Spleen (tissue), 11 donors: ENCODE data around the gene SNAP29. TPM values are rescaled to one million over a fixed set of nuclear protein-coding genes. Genes with fewer than 3 reads are reported as not detected.
"Not testable (repeated sequence)": the region's sequence is repeated elsewhere in the genome, so short reads cannot be mapped to it uniquely, and the experiment has no call there.

Source experiments
- DNase-seq: peaks from one replicate; pipeline ENCODE4 v3.0.0-alpha.2; 2020
- H3K27ac ChIP-seq, 8 donors: fragments of 200-600 bp; sonication (generic) in 7 of 8; 1 replicate in 4 of 8; 2 replicates in 4 of 8; pipeline versions ENCODE4 v1.5.0 to v1.8.0; 2016 to 2021; ENCODE audit warnings: inconsistent platforms in 4 of 8, mild to moderate bottlenecking in 4 of 8, moderate library complexity in 1 of 8
- H3K27me3 ChIP-seq, 7 donors: fragments of 200-600 bp; sonication (generic) in 6 of 7; replicated peaks in 1 of 7; 1 replicate in 4 of 7; 2 replicates in 3 of 7; pipeline versions ENCODE4 v1.5.0 to v1.8.0; 2016 to 2021; ENCODE audit warnings: inconsistent platforms in 3 of 7, mild to moderate bottlenecking in 1 of 7
- H3K36me3 ChIP-seq, 6 donors: fragments of 200-600 bp; sonication (generic) in 5 of 6; 1 replicate in 4 of 6; 2 replicates in 2 of 6; pipeline versions ENCODE4 v1.5.0 to v1.8.0; 2016 to 2021; ENCODE audit warnings: inconsistent platforms in 2 of 6
- H3K4me1 ChIP-seq, 6 donors: fragments of 200-600 bp; sonication (generic) in 5 of 6; 1 replicate in 3 of 6; 2 replicates in 3 of 6; pipeline versions ENCODE4 v1.5.0 to v1.8.0; 2016 to 2021; ENCODE audit warnings: inconsistent platforms in 3 of 6
- H3K4me3 ChIP-seq, 8 donors: fragments of 200-600 bp; sonication (generic) in 7 of 8; 1 replicate in 4 of 8; 2 replicates in 4 of 8; pipeline versions ENCODE4 v1.5.0 to v1.8.0; 2016 to 2021; ENCODE audit warnings: inconsistent platforms in 4 of 8, mild to moderate bottlenecking in 4 of 8, moderate library complexity in 2 of 8
- H3K9me3 ChIP-seq, 8 donors: fragments of 200-600 bp; sonication (generic) in 7 of 8; 1 replicate in 4 of 8; 2 replicates in 4 of 8; pipeline versions ENCODE4 v1.5.0 to v1.8.0; 2016 to 2021; ENCODE audit warnings: inconsistent platforms in 4 of 8
- POLR2A ChIP-seq, 3 donors: fragments of 450-650 bp; IDR thresholded peaks; one replicate each; pipeline ENCODE4 v1.5.1; 2017; ENCODE audit warnings: antibody characterized with exemption in 3 of 3, mild to moderate bottlenecking in 1 of 3
- POLR2AphosphoS5 ChIP-seq, 3 donors: sonication (generic); formaldehyde crosslinking; IDR thresholded peaks; one replicate each; pipeline ENCODE4 v1.5.1; 2017; ENCODE audit warnings: antibody characterized with exemption in 3 of 3
- WGBS, 5 donors: extraction: QIAGEN DNeasy Blood & Tissue Kit in 3 of 5; methylation state at CpG; one replicate each; pipeline versions ENCODE4 v1.1.5 to v1.1.7; 2013 to 2018; 5-methylcytosine and 5-hydroxymethylcytosine counted together
- intact Hi-C: fragments of 100-400 bp; cut with DNase I; formaldehyde crosslinking; loops from one replicate; pipeline ENCODE4 v1.15.0; 2023; ENCODE audit warnings: low total_unique reads
- polyA plus RNA-seq, 3 donors: library from polyadenylated mRNA; stranded (reverse); fragments of 200-250 nt; gene quantifications; one replicate each; pipeline ENCODE4 v1.2.1, GENCODE V29; 2013
- total RNA-seq, 7 donors: library from RNA; depleted of rRNA in 3 of 7; stranded (reverse); fragments of >200 nt in 3 of 7; fragmentation: NEBNext Ultra II Directional in 4 of 7; extraction: Animal tissue kit (Norgen Biotek cat#: 25700) in 4 of 7; gene quantifications; one replicate each; pipeline versions ENCODE4 v1.1.0 to v1.2.1, GENCODE V29; 2016 to 2021
- TF ChIP-seq, protein P1 (sequence below), 11 experiments: fragments of 200-600 bp in 7 of 11; fragments of 450-650 bp in 4 of 11; sonication (generic) in 4 of 11; IDR thresholded peaks in 8 of 11; conservative IDR thresholded peaks in 3 of 11; 1 replicate in 7 of 11; 2 replicates in 4 of 11; pipeline versions ENCODE4 v1.4.0 to v1.8.0; 2016 to 2021; ENCODE audit warnings: antibody characterized with exemption in 11 of 11, inconsistent platforms in 4 of 11, mild to moderate bottlenecking in 1 of 11
- donor health status: healthy with polysubstance abuse.
- donor health status: DM: no; HTN: no; CAD: no; lungs with moderate emphysema.
- donor health status: DM: no; HTN: no; CAD: no.
- donor health status: Bipolar disorder and iron deficiency.
- donor health status: healthy.
- donor health status: DM: no; HTN: no; CAD: no.
- donor health status: DM: yes; HTN: yes; CAD: no.

Gene SNAP29
- total and polyA plus RNA-seq, 10 donors = 13.7 to 33.5 (median 23.8) TPM

DNA sequence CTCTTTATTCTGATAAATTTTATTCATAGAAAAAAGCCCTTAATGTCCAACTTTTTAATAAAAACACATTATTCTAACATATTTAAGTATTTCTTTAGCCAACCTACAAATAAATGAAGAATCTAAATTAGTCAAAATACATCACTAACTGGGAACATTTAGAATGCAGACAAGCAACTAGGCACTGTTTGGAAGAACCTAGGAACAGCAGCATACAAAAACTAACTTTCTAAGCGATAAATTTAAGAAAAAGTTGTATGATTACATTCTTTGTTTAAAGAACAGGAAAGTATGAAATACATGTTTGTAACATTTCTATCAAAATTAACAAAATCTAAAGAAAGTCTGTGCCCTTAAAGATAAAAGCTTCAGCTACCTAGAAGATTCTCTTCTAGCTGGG is 35.5 kb upstream of the SNAP29 start:
- TF ChIP-seq, protein P1, sequence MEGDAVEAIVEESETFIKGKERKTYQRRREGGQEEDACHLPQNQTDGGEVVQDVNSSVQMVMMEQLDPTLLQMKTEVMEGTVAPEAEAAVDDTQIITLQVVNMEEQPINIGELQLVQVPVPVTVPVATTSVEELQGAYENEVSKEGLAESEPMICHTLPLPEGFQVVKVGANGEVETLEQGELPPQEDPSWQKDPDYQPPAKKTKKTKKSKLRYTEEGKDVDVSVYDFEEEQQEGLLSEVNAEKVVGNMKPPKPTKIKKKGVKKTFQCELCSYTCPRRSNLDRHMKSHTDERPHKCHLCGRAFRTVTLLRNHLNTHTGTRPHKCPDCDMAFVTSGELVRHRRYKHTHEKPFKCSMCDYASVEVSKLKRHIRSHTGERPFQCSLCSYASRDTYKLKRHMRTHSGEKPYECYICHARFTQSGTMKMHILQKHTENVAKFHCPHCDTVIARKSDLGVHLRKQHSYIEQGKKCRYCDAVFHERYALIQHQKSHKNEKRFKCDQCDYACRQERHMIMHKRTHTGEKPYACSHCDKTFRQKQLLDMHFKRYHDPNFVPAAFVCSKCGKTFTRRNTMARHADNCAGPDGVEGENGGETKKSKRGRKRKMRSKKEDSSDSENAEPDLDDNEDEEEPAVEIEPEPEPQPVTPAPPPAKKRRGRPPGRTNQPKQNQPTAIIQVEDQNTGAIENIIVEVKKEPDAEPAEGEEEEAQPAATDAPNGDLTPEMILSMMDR (IDR thresholded peaks at IDR 0.05 in 8 of 11, conservative IDR thresholded peaks at IDR 0.05 in 3 of 11) = no peak
- TF ChIP-seq POLR2A (IDR thresholded peaks at IDR 0.05) (no peak), POLR2AphosphoS5 (IDR thresholded peaks at IDR 0.05) (no peak)
- Histone ChIP-seq H3K4me1 (no peaks in the 10 kb centered on the region), H3K9me3 (no peaks in the 10 kb centered on the region), H3K4me3 (no peak overlapping the region), H3K36me3 (peaks cover 3 to 100% (median 56%) of the 10 kb centered on the region in 6 donors), H3K27ac (no peak overlapping the region), H3K27me3 (no peaks in the 10 kb centered on the region)
- WGBS, 5 donors = 98 to 100% (median 100%) methylated on average over 1 of the region's 1 CpG
- intact Hi-C loops = no loop called here
- no peak for DNase-seq

DNA sequence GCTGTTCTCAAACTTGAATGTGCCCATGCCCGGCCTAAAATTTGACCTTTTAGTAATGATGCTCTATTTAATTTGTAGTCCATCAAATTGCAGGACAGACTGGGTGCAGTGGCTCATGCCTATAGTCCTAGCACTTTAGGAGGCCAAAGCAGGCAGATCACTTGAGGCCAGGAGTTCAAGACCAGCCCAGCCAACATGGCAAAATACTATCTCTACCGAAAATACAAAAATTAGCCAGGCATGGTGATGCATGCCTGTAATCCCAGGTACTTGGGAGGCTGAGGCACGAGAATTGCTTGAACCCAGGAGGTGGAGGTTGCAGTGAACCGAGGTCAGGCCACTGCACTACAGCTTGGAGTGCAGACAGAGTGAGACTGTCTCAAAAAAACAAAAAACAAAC is 33.6 kb upstream of the SNAP29 start:
- 96 to 99% (median 97%) methylated on average over 4 of the region's 4 CpGs for WGBS, 5 donors
- H3K36me3 ChIP-seq = peaks cover 0 to 100% (median 48%) of the 10 kb centered on the region in 6 donors
- intact Hi-C loops, H3K27me3 ChIP-seq, H3K4me1 ChIP-seq, DNase-seq, H3K27ac ChIP-seq, H3K4me3 ChIP-seq, H3K9me3 ChIP-seq: not testable (repeated sequence)

DNA sequence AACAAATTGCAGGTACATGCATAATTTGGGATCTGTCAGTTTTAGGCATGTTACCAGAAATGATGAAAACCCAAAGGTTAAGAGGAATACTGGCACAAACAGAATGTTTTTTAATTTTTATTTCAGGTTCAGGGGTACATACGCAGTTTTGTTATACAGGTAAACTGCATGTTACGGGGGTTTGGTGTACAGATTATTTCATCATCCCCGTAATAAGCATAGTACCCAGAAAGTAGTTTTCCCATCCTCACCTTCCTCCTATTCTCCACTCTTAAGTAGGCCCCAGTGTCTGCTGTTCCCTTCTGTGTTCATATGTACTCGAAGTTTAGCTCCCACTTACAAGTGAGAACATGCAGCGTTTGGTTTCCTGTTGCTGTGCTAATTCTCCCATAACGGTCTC is 33.2 kb upstream of the SNAP29 start:
- Histone ChIP-seq H3K4me1 (no peaks in the 10 kb centered on the region), H3K9me3 (no peaks in the 10 kb centered on the region), H3K27ac (no peak overlapping the region), H3K36me3 (peaks cover 0 to 100% (median 48%) of the 10 kb centered on the region in 6 donors), H3K4me3 (no peak overlapping the region), H3K27me3 (no peaks in the 10 kb centered on the region)
- no peak for DNase-seq
- TF ChIP-seq POLR2AphosphoS5 (IDR thresholded peaks at IDR 0.05) (no peak), POLR2A (IDR thresholded peaks at IDR 0.05) (no peak)
- TF ChIP-seq, protein P1 (IDR thresholded peaks at IDR 0.05 in 8 of 11, conservative IDR thresholded peaks at IDR 0.05 in 3 of 11) = no peak
- WGBS, 5 donors = 90 to 94% (median 93%) methylated on average over 6 of the region's 6 CpGs
- intact Hi-C loops = no loop called here

DNA sequence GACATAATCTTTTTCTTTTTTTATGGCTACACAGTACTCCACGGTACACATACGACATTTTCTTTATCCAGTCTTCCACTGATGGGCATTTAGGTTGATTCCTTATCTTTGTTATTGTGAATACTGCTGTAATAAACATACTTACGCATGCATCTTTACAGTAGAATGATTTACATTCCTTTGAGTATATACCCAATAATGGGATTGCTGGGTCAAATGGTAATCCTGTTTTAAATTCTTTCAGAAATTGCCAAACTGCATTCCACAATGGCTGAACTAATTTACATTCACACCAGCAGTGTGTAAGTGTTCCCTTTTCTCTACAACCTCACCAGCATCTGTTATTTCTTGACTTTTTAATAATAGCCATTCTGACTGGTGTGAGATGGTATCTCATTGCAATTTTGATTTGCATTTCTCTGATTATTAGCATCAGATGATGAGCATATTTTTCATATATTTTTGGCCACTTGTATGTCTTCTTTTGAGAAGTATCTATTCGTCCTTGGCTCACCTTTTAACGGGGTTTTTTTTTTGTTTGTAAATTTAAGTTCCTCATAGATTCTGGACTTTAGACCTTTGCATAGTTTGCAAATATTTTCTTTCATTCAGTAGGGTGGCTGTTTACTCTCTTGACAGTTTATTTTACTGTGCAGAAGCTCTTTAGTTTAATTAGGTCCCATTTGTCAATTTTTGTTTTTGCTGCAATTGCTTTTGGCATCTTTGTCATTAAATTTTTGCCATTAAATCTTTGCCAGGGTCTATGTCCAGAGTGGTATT is 32.2 kb upstream of the SNAP29 start:
- 94 to 98% (median 96%) methylated on average over 5 of the region's 5 CpGs for WGBS, 5 donors
- H3K4me3 ChIP-seq, intact Hi-C loops, H3K4me1 ChIP-seq, H3K9me3 ChIP-seq, DNase-seq, H3K27ac ChIP-seq, H3K27me3 ChIP-seq: not testable (repeated sequence)
- peaks cover 0 to 100% (median 51%) of the 10 kb centered on the region in 6 donors for H3K36me3 ChIP-seq

- H3K27ac ChIP-seq = no peak overlapping the region
- no peaks in the 10 kb centered on the region for H3K27me3 ChIP-seq
- H3K4me3 ChIP-seq = no peak overlapping the region
- DNase-seq = no peak
- peaks cover 0 to 100% (median 61%) of the 10 kb centered on the region in 6 donors for H3K36me3 ChIP-seq
- intact Hi-C loops = no loop called here
- H3K4me1 ChIP-seq = no peaks in the 10 kb centered on the region
- no peaks in the 10 kb centered on the region for H3K9me3 ChIP-seq
- TF ChIP-seq POLR2AphosphoS5 (IDR thresholded peaks at IDR 0.05) = no peak
- TF ChIP-seq POLR2A (IDR thresholded peaks at IDR 0.05) = no peak
- TF ChIP-seq, protein P1 (IDR thresholded peaks at IDR 0.05 in 8 of 11, conservative IDR thresholded peaks at IDR 0.05 in 3 of 11) = no peak
- 79 to 89% (median 87%) methylated on average over 3 of the region's 3 CpGs for WGBS, 5 donors
These were observed 29.2 kb upstream of the SNAP29 start for GRCh38 chr22:20829491-20830134.
